Measurements from ENCODE around the gene DENR.
A peak's percentile ranks its signal among the peaks of the same experiment; 100 is the strongest.
"Not testable (repeated sequence)": the region's sequence is repeated elsewhere in the genome, so short reads cannot be mapped to it uniquely, and the experiment has no call there.

The DENR gene

DNA sequence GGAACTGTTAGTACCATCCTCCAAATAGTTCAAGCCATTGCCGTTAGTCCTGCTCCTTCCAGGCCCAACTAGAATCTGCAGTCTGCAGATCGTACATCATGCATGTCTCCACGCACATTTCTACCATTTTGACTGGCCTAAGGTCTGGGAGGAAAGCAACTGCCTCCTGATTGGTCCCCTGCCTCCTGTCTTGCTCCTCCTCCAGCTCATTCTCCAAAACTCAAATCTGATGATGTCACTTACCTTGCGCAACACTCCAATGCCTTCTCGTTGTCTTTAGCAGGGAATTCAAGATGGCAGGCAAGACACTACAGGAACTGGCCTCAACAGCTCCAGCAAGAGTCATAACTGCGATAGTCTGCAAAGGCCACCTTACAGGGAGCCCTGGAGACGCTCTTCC, 12.3 kb upstream of the DENR start:
- no peak for DNase-seq (ENCODE audit: low spot score)

DNA sequence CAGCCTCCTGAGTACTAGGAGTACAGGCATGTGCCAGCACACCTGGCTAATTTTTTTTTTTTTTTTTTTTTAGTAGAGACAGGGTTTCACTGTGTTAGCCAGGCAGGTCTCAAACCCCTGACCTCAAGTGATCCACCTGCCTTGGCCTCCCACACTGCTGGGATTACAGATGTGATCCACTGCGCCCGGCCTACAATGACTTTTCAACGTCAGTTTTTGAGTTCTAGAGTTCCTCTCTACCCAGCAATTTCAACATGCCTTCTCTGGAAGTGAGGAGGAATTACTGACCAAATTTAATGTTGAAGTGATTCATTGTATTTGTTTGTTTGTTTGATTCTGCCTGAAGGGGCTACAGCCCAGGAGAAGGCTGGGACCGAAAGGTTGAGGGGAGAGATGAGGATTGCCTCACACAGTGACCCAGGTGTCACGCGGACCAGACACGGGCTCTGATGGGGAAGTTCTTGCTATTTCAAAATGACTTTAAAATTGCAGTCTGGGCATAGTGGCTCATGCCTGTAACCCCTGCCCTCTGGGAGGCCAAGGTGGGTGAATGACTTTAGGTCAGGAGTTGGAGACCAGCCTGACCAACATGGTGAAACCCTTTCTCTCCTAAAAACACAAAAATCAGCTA, 8.6 kb upstream of the DENR start:
- no peak for DNase-seq (ENCODE audit: low spot score)

DNA sequence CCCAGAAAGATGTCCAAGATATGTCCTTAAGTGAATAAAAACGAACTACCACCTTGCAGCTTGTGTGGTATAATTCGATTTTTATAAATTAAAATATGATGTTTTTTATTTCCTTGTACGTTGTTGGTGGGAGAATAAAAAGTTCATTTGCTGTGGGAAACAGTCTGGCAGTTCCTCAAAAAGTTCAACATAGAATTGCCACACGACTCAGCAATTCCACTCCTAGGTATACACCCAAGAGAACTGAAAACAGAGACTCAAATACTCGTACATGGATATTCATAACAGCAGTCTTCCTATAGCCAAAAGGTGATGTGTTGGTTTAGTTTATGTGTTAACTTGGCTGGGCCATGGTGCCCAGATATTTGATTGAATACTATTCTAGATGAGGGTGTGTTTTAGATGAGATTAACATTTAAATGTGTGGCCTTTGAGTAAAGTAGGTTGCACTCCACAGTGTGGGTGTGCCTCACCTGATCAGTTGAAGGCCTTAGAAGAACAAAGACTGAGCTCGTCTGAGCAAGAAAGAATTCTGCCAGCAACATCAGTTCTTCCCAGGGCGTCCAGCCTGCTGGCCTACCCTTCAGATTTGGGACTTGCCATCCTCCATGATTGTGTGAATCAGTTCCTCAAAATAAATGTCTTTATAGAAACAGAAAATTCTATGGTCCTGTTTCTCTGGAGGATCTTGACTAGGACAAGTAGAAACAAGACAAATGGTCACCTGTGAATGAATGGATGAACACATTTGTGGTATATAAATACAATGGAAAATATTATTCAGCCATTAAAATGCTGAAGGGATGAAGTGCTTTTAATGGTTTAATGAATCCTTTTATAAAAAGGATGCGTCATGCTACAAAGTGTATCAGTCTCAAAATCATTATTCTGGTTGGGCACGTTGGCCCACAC, 5.1 kb upstream of the DENR start:
- no peak for DNase-seq (ENCODE audit: low spot score)

DNA sequence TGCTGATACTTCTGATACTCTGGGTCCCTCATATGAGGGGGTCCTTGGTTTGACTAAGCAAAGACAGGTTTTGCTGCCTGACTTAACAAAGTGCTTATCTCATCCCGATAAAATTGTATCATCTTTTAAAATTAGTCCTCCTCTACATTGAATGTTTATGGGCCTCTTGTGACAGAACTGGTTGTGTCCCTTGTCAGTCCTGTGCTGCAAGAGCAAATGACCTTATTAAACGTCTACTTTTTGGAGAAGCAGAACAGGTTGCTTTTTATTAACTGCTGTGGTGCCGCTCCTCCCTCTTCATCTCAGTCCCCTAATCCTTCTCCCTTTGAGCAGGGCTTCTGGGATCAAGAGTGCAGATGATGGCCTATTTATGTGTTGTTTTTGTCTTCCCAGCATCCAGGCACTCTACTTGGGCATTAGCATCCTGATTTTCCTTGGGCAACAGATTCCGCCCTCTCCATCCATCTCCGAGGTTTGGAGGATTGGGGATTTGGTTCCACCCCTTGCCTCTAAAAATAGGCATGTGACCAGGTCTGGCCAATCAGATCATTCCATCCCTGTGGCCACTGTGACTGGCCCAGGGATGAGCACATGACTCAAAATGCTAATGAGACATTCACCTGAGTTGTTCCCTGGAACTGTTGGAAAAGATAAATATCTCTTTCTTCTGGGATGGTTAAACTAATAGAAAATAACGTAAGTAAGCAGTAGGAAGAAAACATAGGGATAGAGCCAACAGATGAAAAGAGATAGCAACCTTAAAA, 2.9 kb upstream of the DENR start:
- no peak for DNase-seq (ENCODE audit: low spot score)

DNA sequence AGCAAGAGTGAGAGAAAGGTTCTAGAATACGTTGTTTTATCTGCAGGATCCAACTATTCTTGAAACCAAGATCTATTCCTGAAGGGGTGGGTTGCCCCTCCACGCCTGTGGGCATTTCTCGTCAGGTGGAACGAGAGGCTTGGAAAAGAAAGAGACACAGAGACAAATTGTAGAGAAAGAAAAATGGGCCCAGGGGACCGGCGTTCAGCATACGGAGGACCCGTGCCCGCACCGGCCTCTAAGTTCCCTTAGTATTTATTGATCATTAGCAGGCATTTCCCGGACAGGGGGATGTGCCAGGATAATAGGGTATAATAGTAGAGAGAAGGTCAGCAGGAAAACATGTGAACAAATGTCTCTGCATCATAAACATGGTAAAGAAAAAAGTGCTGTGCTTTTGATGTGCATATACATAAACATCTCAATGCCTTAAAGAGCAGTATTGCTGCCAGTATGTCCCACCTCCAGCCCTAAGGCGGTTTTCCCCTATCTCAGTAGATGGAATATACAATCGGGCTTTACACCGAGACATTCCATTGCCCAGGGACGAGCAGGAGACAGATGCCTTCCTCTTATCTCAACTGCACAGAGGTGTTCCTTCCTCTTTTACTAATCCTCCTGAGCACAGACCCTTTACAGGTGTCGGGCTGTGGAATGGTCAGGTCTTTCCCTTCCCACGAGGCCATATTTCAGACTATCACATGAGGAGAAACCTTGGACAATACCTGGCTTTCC, 1.7 kb upstream of the DENR start:
- DNase-seq (ENCODE audit: low spot score), result not testable (repeated sequence)

DNA sequence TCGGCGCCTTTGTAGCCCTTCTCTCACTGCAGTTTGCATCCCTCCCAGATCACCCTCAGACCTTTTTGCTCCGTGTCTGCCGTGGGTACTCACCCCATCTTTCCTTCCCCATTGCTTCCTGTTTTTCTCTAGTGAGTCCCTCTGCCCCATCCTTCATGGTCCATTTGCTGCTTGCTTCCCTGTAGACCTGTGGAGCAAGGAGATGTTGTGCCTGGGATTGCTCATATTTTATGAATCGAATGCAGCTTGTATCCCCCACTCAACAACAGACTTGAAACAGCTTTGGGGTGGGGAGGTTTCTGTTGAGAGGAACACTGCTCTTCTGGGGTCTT, 661 bp downstream of the DENR start:
- no peak for DNase-seq (ENCODE audit: low spot score)

DNA sequence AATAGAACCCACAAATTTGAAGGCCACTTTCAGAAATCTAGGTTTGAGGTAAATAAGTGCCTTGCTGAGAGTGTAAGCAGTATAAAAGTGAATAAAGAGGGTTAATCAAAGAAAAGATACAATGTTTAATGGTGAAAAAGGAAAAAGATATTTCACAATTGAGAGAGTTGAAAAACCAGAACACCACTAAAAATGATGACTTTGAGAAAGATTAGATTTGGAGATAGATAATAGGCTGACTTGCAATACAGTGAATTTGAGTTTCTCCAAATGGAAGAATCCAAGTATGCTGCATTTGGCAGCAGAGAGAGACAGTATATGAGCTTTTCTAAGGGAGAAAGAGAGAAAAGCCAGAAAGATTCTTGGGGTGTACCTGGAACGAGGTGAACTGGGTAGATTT, 2.2 kb downstream of the DENR start:
- no peak for DNase-seq (ENCODE audit: low spot score)

DNA sequence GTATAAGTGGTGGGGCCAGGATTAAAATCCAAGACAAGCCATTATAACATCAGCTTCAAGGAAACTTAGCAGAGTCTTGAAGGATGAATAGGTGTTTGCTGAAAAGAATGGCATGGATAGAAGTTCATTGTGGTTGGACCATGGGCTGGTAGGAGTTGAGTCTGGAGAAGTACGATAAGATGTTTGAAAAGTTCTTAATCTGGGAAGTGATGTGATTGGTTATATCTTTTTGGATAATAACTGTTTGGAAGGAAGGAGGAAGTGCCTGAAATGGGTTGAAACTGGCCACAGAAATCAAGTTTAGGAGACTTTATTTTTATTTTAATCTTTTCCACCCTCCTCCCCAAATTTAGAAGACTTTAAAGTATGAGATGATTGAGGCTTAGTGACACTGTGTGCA, 4.9 kb downstream of the DENR start:
- DNase-seq (ENCODE audit: low spot score), result no peak

DNA sequence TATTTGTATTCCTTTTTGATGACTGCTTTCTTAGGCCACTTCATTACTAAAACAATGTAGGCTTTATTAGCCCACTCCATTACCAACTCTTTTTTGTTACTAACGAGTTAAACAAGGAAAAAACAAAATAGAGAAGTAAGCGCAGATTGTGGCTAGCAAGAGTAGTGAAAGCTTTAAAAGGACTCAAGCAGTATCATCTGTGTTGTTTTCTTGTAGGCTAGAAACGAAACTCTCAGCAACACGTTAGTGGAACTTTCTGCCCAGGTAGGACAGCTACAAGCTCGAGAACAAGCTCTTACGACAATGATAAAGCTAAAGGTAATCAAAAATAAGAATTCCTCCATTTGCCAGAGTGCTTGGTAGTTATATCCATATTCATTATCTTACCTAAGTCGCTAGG, 32.9 kb downstream of the DENR start:
- DNase-seq (ENCODE audit: low spot score), result no peak

DNA sequence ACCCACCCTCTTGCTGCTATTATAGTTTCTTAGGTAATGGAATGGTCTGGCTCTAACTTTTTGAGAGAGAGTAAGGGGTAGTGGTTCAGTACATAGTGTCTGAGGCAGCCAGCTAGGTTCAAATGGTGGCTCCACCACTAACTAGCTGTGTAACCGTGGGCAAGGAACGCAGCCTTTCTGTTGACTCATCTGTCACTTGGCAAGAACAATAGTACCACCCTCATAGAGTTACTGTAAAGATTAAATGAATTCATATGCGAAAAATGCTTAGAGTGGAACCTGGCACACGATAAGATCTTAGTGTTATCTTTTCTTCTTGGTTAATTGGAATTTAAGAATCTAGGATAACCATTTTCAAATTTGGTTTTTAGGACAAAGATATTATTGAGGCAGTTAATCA, 35.8 kb downstream of the DENR start:
- no peak for DNase-seq (ENCODE audit: low spot score)

DNA sequence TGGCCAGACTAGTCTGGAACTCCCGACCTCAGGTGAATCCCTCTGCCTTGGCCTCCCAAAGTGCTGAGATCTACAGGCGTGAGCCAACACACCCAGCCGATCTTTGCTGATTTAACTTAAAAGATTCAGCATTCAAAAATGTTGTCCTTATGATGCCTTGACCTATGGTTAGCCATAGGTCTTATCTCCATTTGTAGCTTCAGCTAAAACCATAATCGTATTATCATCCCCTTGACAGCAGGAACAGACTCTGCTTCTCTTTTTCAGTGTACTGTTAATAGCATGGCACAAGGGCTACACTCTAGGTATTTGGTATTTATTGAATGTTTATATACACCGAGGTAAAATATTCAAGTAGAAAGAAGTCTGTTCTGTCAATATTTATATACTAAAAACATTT, 37.0 kb downstream of the DENR start:
- DNase-seq (ENCODE audit: low spot score), result no peak

DNA sequence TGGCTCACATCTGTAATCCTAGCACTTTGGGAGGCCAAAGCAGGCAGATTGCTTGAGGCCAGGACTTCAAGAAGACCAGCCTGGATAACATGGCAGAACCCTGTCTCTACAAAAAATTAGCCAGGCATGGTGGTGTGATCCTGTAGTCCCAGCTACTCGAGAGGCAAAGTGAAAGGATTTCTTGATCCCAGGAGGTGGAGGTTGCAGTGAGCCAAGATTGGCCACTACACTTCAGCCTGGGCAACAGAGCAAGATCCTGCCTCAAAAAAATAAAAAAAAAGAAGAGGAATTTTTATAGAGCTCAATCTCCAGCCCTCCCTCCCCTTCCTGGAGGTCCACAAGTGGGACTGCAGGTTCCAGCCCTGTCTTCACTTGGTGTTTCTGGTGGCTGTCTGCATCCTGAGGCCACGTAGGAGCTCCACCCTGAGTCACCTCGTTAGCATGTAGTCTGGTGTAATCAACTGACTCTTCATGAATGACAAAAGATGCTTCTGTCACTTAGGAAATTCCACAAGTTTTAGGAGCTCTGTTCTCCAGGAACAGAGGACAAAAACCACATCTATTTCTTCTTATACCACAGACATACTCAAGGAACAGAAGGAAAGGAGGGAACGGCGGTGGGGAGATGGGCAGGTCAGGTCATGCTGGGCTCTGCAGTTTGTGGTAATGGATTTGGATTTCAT, 37.9 kb downstream of the DENR start:
- DNase-seq (ENCODE audit: low spot score), result no peak

DNA sequence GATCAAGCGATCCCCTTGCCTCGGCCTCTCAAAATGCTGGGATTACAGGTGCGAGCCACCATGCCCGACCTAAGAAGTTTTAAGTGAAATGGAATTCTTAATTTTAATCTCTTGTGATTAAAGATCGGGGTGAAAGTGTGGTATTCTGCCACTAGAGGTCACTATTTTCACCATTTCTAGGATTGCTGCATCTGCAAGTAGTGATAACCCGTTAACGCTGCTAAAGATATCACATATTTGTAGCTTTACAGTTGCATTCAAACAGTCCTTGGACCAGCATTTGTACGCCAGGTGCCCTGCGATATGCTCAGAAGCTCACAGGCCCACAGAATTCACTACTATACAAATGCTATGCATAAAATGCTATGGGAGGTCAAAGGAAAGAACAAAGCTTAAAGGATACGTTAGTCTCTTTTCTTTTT, 41.1 kb downstream of the DENR start:
- DNase-seq (ENCODE audit: low spot score), result peak; percentile 80

DNA sequence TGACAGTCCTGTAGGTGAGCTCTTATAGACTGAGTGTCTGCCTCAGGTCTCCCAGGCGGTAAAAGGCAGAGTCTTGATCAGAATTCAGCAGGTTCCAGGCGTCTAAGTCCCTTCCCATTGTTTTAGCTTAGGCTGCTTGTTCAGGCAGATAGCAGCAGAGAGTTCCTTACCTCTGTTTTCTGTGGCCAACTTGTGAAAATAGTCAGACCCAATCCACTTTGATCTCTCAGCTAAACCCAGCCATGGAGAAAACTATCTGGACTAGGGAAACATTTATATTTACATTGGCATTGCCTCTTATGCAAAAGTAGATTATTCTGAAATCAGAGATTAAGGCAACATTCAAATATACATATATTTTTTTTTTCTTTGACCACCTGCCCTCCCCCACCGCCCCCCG, 43.2 kb downstream of the DENR start:
- DNase-seq (ENCODE audit: low spot score), result no peak

DNA sequence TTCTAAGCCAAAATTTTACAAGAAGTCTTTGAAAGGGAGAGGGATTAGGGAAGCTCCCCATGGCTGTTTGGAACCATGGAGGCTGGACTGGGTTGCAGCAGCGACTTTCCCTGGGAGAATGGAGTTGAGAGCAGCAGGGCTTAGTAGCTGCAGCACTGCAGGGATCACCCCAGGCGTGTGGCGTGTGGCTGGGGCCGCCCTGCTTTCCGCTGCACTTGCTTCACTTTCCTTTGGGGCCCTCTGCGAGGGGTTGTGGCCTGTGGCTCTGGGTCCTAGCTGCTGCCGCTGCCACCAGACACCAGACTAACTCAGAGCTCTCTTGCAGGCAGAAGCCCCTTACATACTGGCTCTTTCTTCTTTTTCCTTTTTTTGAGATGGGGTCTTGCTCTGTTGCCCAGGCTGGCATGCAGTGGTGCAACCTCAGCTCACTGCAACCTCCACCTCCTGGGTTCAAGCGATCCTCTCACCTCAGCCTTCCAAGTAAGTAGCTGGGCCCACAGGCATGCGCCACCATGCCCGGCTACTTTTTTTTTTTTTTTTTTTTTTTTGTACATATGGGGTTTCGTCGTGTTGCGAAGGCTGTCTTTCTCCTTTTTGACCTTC, 47.1 kb downstream of the DENR start:
- no peak for DNase-seq (ENCODE audit: low spot score)

DNA sequence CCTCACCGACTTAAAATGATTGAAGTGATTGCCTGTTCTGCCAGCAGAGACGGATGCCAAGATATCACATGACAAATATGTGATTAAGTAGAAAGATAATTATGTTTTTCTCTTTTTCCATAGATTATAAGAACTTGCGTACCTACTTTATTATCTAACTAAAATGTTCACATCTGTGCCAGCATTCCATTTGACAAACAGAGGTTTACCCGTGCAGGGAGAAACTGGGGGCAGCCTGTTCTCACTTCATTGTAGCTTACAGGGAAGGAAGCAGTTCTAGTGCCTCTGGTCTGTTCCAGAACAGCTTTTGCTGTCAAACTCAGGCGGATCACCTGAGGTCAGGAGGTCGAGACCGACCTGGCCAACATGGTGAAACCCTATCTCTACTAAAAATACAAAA, 51.3 kb downstream of the DENR start:
- DNase-seq (ENCODE audit: low spot score), result no peak

DNA sequence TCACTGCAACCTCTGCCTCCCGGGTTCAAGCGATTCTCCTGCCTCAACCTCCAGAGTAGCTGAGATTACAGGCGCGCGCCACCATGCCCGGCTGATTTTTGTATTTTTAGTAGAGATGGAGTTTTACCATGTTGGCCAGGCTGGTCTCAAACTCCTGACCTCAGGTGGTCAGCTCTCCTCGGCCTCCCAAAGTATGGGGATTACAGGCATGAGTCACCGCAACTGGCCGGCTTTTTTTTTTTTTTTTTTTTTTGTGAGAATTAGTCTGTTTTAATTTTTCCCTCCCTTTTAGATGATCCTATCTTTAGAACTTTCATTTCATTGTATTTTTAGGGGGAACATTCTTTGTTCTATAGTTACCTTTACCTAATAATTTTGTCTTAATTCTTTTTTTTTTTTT, 52.3 kb downstream of the DENR start:
- not testable (repeated sequence) for DNase-seq (ENCODE audit: low spot score)

DNA sequence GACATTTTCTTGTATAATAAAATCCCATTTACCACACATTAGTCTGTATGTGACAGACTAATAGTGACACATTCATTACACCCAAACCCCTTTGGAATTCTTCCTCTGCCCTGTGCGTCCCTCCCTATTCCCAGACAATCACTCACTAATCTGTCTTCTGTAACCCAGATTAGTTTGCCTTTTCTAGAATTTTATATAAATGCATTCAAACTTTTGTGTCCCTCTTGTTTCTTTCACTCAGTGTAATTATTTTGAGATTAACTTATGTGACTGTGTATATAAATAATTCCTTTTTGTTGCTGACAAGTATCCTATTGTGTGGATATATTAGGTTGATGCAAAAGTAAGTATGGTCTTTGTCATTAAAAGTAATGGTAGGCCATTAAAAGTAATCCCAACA, 55.0 kb downstream of the DENR start:
- DNase-seq (ENCODE audit: low spot score), result no peak

DNA sequence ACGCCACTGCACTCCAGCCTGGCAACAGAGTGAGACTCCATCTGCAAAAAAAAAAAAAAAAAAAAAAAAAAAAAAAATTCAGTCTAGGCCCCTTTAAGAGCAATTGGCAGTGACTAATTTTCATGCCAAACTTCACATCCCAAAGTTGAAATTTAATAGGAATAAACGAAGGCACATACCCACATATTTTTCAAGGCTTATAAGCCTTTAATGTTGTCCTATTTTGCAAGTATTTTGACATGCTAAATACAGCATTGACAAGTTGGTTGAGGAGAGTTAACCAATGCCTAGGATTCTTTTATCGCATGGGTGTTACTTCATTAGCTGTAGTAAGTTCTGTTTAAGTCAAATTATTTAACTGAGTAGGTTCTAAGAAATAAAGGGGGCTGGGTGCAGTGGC, 59.2 kb downstream of the DENR start:
- DNase-seq (ENCODE audit: low spot score), result no peak

DNA sequence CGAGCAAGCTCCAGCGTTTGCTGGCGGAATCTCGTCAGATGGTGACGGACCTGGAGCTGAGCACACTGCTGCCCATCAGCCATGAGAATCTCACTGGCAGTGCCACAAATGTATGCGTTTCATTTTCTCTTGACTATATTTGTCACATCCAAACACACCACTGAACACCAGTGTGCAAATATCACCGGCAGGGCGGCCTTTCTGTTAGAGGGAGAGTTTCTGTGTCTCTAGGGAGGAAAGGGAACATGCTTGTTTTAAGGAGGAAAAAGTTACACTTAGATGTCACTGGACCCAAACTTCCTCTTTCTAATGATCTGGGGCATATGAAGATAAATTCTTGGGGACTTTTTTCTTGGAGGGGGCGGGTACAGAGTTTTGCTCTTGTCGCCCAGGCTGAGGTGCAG, 60.7 kb downstream of the DENR start:
- no peak for DNase-seq (ENCODE audit: low spot score)

DNA sequence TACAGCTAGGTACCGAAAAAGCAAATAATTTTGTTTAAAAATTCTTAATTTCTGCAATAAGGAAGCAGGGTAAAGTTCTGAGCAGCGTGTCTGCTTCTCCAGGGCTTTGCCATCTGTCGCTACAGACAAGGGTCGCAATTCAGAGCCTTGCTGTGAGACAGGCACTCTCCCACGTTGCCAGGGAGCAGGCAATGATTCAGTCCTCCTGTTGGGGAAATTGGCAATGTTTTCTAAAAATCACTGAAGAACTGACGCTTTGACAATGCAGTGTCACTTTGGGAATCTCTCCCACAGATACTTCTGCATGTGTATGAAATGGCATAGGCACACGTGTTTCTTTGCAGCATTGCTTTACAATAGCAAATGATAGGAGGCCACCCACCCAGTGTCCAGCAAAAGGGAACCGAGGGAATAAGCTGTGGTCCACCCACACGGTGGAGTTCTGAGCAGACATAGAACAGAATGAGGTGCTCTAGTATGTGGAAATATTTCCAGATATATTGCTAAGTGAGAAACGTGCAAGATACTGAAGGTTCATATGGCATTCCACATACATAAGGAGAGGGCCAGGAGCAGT, 66.7 kb downstream of the DENR start:
- DNase-seq (ENCODE audit: low spot score), result no peak
